ENCODE results near the gene CAST.

GRCh38 chr5:96655085-96655484, 7.1 kb upstream of the CAST start:
- no peak for TF ChIP-seq ZNF704 (tag by site-specific recombination; IDR thresholded peaks at IDR 0.05)
- no peak for TF ChIP-seq IKZF3 (tag by site-specific recombination; IDR thresholded peaks at IDR 0.05)
- TF ChIP-seq ZBTB20 (tag by site-specific recombination; IDR thresholded peaks at IDR 0.05), result no peak
- TF ChIP-seq ZBTB17 (tag by site-specific recombination; IDR thresholded peaks at IDR 0.05), result no peak
- no peak for TF ChIP-seq ZNF639 (tag by site-specific recombination; IDR thresholded peaks at IDR 0.05)
- no peak for TF ChIP-seq CTCF (tag by site-specific recombination; IDR thresholded peaks at IDR 0.05)
- no peak for TF ChIP-seq REST (tag by site-specific recombination; IDR thresholded peaks at IDR 0.05)
- no peak for TF ChIP-seq ZNF571 (tag by site-specific recombination; IDR thresholded peaks at IDR 0.05)
- no peak for TF ChIP-seq ZNF324 (tag by site-specific recombination; IDR thresholded peaks at IDR 0.05)
- no peak for TF ChIP-seq ZNF280D (tag by site-specific recombination; IDR thresholded peaks at IDR 0.05)

All from HEK293 (cell line).